OCI-LY3 (cell line): ENCODE results near the gene AHCYL2.
A peak's percentile ranks its signal among the peaks of the same experiment; 100 is the strongest.

ENCODE experiments used
- H2AFZ ChIP-seq: fragments of 200-600, 300-600 bp; shearing (Covaris generic); 2 replicates; pipeline ENCODE4 v1.6.0; 2014; ENCODE audit warnings: antibody characterized with exemption, low read depth, low read length
- H3K27ac ChIP-seq: fragments of 200-600, 300-600 bp; sonication (generic); 2 replicates; pipeline ENCODE4 v1.5.1; 2014; ENCODE audit warnings: mild to moderate bottlenecking, low read length, moderate library complexity, mixed read lengths
- H3K27me3 ChIP-seq: fragments of 200-600, 300-600 bp; sonication (generic); 2 replicates; pipeline ENCODE4 v1.6.1; 2014; ENCODE audit warnings: low read depth, low read length, mixed read lengths
- H3K36me3 ChIP-seq: fragments of 200-600, 300-600 bp; sonication (generic); replicated peaks from 2 replicates; pipeline ENCODE3; 2014; ENCODE audit warnings: low read depth, low read length, mixed read lengths
- H3K4me1 ChIP-seq: fragments of 300-600, 200-600 bp; sonication (generic); 2 replicates; pipeline ENCODE4 v1.6.1; 2014; ENCODE audit warnings: low read length, mixed read lengths
- H3K4me2 ChIP-seq: fragments of 200-600, 300-600 bp; sonication (generic); 2 replicates; pipeline ENCODE4 v1.6.1; 2014; ENCODE audit warnings: low read length, mixed read lengths
- H3K4me3 ChIP-seq: fragments of 300-600, 200-600 bp; sonication (generic); 2 replicates; pipeline ENCODE4 v1.5.1; 2014; ENCODE audit warnings: antibody characterized with exemption, mild to moderate bottlenecking, low read length, moderate library complexity
- H3K79me2 ChIP-seq: fragments of 300-600, 200-600 bp; shearing (Covaris generic); 2 replicates; pipeline ENCODE4 v1.6.1; 2014; ENCODE audit warnings: mild to moderate bottlenecking, low read length, mixed read lengths
- H3K9ac ChIP-seq: fragments of 300-600, 200-600 bp; shearing (Covaris generic); 2 replicates; pipeline ENCODE4 v1.6.0; 2014; ENCODE audit warnings: mild to moderate bottlenecking, low read length, moderate library complexity
- H3K9me3 ChIP-seq: fragments of 200-600, 300-600 bp; shearing (Covaris generic); 2 replicates; pipeline ENCODE4 v1.6.1; 2014; ENCODE audit warnings: low read length, mixed read lengths; ENCODE audit not compliant: insufficient read depth
- H4K20me1 ChIP-seq: fragments of 200-600, 300-600 bp; sonication (generic); 2 replicates; pipeline ENCODE4 v1.6.1; 2016; ENCODE audit warnings: low read length, mixed read lengths; ENCODE audit not compliant: insufficient read depth
- EZH2phosphoT487 ChIP-seq: fragments of 200-600 bp; shearing (Covaris generic); IDR thresholded peaks from 2 replicates; pipeline ENCODE4 v1.6.1; 2018; ENCODE audit warnings: antibody characterized with exemption, mixed run types, low read depth
- TF ChIP-seq, protein P1 (sequence below): fragments of 200-600, 300-600 bp; sonication (generic); IDR thresholded peaks from 2 replicates; pipeline ENCODE4 v1.5.1; 2014; ENCODE audit warnings: antibody characterized with exemption, low read length, low read depth

AHCYL2 gene

DNA sequence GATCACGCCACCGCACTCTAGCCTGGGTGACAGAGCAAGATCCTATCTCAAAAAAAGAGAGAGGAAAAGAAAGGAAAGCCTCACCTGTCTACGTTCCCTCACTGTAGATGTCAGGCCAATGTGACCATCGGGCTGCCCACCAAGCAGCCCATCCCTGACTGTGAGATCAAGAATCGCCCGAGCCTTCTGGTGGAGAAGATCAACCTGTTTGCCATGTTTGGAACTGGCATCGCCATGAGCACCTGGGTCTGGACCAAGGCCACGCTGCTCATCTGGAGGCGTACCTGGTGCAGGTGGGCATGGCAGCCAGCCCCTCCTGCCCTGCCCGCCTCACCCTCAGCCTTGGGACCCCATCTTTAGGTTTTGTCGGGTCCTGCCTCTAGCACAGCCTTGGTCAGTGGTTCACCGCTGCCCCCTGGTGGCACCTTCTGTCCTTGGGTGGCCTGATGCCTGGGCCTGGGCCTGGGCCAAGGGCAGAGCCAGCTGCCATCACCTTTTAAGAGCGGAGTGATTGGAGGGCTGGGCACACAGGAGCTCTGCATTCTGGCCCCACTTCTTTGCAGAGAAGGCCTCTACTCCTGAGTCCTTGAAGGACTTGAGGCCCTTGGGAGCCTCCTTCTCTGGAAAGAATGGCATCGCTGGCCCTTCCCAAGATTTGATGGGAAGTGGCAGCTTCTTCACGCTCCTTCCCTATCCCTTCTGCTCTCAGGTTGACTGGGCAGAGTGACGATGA is 14.4 kb upstream of the AHCYL2 start:
- Histone ChIP-seq H3K4me2 (no peak overlapping the region), H4K20me1 (no peaks in the 10 kb centered on the region), H3K9me3 (no peaks in the 10 kb centered on the region), H3K27me3 (no peaks in the 10 kb centered on the region), H3K4me1 (no peaks in the 10 kb centered on the region), H3K36me3 (peaks cover 31% of the 10 kb centered on the region), H3K27ac (no peak overlapping the region), H3K79me2 (no peaks in the 10 kb centered on the region), H3K4me3 (no peak overlapping the region), H2AFZ (no peak overlapping the region), H3K9ac (no peak overlapping the region)
- no peak for TF ChIP-seq EZH2phosphoT487
- TF ChIP-seq, protein P1, sequence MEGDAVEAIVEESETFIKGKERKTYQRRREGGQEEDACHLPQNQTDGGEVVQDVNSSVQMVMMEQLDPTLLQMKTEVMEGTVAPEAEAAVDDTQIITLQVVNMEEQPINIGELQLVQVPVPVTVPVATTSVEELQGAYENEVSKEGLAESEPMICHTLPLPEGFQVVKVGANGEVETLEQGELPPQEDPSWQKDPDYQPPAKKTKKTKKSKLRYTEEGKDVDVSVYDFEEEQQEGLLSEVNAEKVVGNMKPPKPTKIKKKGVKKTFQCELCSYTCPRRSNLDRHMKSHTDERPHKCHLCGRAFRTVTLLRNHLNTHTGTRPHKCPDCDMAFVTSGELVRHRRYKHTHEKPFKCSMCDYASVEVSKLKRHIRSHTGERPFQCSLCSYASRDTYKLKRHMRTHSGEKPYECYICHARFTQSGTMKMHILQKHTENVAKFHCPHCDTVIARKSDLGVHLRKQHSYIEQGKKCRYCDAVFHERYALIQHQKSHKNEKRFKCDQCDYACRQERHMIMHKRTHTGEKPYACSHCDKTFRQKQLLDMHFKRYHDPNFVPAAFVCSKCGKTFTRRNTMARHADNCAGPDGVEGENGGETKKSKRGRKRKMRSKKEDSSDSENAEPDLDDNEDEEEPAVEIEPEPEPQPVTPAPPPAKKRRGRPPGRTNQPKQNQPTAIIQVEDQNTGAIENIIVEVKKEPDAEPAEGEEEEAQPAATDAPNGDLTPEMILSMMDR = peak; percentile 92

DNA sequence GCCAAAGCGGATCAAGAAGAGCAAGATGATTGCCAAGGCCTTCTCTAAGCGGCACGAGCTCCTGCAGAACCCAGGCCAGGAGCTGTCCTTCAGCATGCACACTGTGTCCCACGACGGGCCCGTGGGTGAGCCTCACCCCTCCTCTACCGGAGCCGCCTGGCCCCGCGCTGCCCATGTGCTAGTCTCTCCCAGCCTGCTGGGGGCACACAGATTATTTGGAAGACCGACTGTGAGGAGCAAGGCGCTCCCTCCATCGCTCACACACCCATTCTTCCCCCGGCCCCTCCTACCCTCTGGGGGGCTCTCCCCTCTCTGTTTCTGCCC is 13.9 kb upstream of the AHCYL2 start:
- Histone ChIP-seq H3K36me3 (peaks cover 31% of the 10 kb centered on the region), H3K4me1 (no peaks in the 10 kb centered on the region), H3K27me3 (no peaks in the 10 kb centered on the region), H3K27ac (no peak overlapping the region), H3K4me3 (no peak overlapping the region), H2AFZ (no peak overlapping the region), H3K79me2 (no peaks in the 10 kb centered on the region), H3K9ac (no peak overlapping the region), H3K9me3 (no peaks in the 10 kb centered on the region), H3K4me2 (no peak overlapping the region), H4K20me1 (no peaks in the 10 kb centered on the region)
- no peak for TF ChIP-seq EZH2phosphoT487

DNA sequence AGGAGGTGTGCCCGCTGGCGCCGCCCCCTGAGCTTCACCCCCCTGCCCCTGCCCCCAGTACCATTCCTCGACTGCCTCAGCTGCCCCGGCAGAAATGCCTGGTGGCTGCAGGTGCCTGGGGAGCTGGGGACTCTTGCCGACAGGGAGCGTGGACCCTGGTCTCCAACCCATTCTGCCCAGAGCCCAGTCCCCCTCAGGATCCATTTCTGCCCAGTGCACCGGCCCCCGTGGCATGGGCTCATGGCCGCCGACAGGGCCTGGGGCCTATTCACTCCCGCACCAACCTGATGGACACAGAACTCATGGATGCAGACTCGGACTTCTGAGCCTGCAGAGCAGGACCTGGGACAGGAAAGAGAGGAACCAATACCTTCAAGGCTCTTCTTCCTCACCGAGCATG is 12.7 kb upstream of the AHCYL2 start:
- Histone ChIP-seq H3K9me3 (no peaks in the 10 kb centered on the region), H4K20me1 (no peaks in the 10 kb centered on the region), H3K4me2 (no peak overlapping the region), H3K4me3 (no peak overlapping the region), H3K4me1 (no peaks in the 10 kb centered on the region), H3K79me2 (no peaks in the 10 kb centered on the region), H3K9ac (no peak overlapping the region), H2AFZ (no peak overlapping the region), H3K27ac (no peak overlapping the region), H3K36me3 (peaks cover 27% of the 10 kb centered on the region), H3K27me3 (no peaks in the 10 kb centered on the region)
- TF ChIP-seq, protein P1 = no peak
- no peak for TF ChIP-seq EZH2phosphoT487

DNA sequence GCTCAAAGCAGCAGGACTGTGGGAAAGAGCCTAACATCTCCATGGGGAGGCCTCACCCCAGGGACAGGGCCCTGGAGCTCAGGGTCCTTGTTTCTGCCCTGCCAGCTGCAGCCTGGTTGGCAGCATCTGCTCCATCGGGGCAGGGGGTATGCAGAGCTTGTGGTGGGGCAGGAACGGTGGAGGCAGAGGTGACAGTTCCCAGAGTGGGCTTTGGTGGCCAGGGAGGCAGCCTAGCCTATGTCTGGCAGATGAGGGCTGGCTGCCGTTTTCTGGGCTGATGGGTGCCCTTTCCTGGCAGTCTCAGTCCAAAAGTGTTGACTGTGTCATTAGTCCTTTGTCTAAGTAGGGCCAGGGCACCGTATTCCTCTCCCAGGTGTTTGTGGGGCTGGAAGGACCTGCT is 12.2 kb upstream of the AHCYL2 start:
- Histone ChIP-seq H3K4me2 (no peak overlapping the region), H3K9ac (no peak overlapping the region), H3K27ac (no peak overlapping the region), H3K4me1 (no peaks in the 10 kb centered on the region), H4K20me1 (no peaks in the 10 kb centered on the region), H3K36me3 (peaks cover 23% of the 10 kb centered on the region), H2AFZ (no peak overlapping the region), H3K27me3 (no peaks in the 10 kb centered on the region), H3K9me3 (no peaks in the 10 kb centered on the region), H3K79me2 (no peaks in the 10 kb centered on the region), H3K4me3 (no peak overlapping the region)
- TF ChIP-seq, protein P1 = no peak
- TF ChIP-seq EZH2phosphoT487 = no peak
